ENCODE results near the gene CRIP2. TPM values are rescaled to one million over a fixed set of nuclear protein-coding genes. Genes with fewer than 3 reads are reported as not detected.

Gene CRIP2
- total and polyA plus RNA-seq, 2 of the 8 experiments (the other 6 are each of a cell fraction or from before 2014, with no cell fraction given), result 4.2 to 13.5 TPM

DNA sequence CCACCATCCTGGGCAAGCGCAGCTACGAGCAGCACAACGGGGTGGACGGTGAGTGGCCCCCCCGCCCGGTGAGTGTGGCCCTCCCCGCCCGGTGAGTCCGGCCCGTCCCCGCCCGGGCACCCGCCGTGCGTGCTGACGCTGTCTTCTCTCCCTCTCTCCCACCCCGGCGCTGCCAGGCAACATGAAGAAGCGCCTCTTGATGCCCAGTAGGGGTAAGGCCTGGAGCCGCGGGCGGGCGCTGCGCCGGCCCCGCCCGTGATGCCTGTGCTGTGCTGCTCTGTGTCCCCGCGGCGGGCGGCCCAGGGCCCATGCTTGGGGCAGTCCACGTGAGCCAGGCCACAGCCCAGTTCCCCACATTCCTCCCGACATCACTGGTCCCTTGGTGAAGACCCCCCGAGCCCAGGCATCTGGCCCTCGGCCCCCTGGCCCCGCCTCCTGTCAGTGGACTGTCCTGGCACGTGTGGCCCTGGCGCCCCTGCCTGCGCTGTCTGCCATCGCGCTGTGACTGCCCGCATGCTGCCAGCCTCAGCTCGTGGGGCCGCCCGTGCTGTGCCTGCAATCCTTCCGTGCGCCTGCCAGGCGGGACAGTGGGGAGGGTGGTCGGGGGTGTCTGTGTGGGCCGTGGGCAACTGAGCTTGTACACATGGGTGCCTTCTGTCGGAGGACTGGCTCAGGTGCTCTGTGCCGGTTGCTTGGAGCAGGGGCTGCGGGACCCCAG is 7.9 kb upstream of the CRIP2 start:
- DNase-seq (ENCODE audit: low read depth in 1 of 2, low spot score in 2 of 2) (no peak), FAIRE-seq (no peak)
- Histone ChIP-seq H2BK120ac (replicated peaks; ENCODE audit: low read depth, low read length) (no peak overlapping the region), H4K5ac (ENCODE audit: insufficient read length, low read depth, low read length) (no peak overlapping the region), H2BK15ac (ENCODE audit: low read length) (no peak overlapping the region), H3K9ac (replicated peaks in 1 of 4; ENCODE audit: extremely low read depth in 1 of 4, low read depth in 3 of 4, low read length in 3 of 4) (no peak overlapping the region), H3K4me3 (ENCODE audit: extremely low read depth in 1 of 4, insufficient read depth in 2 of 4, low read depth in 3 of 4, low read length in 4 of 4) (no peak overlapping the region), H3K9me3 (ENCODE audit: insufficient read depth in 2 of 2, low read depth in 1 of 2, low read length in 1 of 2) (no peaks in the 10 kb centered on the region), H3K56ac (replicated peaks; ENCODE audit: insufficient read length, low read depth, low read length) (no peak overlapping the region), H3K79me2 (ENCODE audit: control insufficient read depth in 1 of 2, insufficient read depth in 2 of 2, low read length in 2 of 2) (no peaks in the 10 kb centered on the region; a peak in 1 of 4 replicates), H4K91ac (replicated peaks; ENCODE audit: insufficient read length, low read length) (no peak overlapping the region), H3K14ac (ENCODE audit: insufficient read length) (no peak overlapping the region), H3K23me2 (ENCODE audit: low read depth, low read length) (no peaks in the 10 kb centered on the region), H3K79me1 (ENCODE audit: low read depth, low read length) (no peaks in the 10 kb centered on the region), H2AK5ac (ENCODE audit: low read depth, low read length) (no peak overlapping the region), H3K4me2 (ENCODE audit: insufficient read depth in 1 of 2, low read depth in 2 of 2, low read length in 2 of 2) (no peak overlapping the region), H3K18ac (ENCODE audit: extremely low read depth, low read length) (no peak overlapping the region), H4K20me1 (replicated peaks in 1 of 2; ENCODE audit: control insufficient read depth in 1 of 2, insufficient read depth in 2 of 2, low read length in 2 of 2) (peaks cover 9 to 34% of the 10 kb centered on the region in 2 experiments), H2AFZ (ENCODE audit: low read length) (no peak overlapping the region), H2BK5ac (ENCODE audit: low read depth, low read length) (no peak overlapping the region), H3K36me3 (ENCODE audit: control insufficient read depth in 2 of 4, insufficient read depth in 4 of 4, low read length in 3 of 4) (peaks cover 11 to 71% (median 32%) of the 10 kb centered on the region in 4 experiments; a peak in 7 of 8 replicates), H3K4me1 (replicated peaks in 1 of 4; ENCODE audit: control insufficient read depth in 3 of 4, insufficient read depth in 4 of 4, low read length in 3 of 4) (peaks cover 0 to 9% (median 1%) of the 10 kb centered on the region in 4 experiments; a peak in 3 of 7 replicates), H3K4ac (replicated peaks; ENCODE audit: insufficient read length, low read depth, low read length) (no peak overlapping the region), H2BK12ac (ENCODE audit: low read depth, low read length) (no peak overlapping the region), H3K27ac (ENCODE audit: low read depth, low read length) (no peak overlapping the region), H3K23ac (ENCODE audit: insufficient read length) (no peak overlapping the region), H3K27me3 (replicated peaks in 1 of 4; ENCODE audit: control insufficient read depth in 3 of 4, extremely low read depth in 1 of 4, insufficient read depth in 3 of 4, low read length in 3 of 4) (no peaks in the 10 kb centered on the region), H2BK20ac (ENCODE audit: low read length) (no peak overlapping the region), H4K8ac (ENCODE audit: extremely low read depth, insufficient read depth, low read length) (no peak overlapping the region)
- whole genome bisulfite sequencing, 2 experiments (ENCODE audit: extremely low coverage in 1 of 2, insufficient coverage in 1 of 2, insufficient read length in 1 of 2, insufficient replicate concordance in 2 of 2, low coverage in 1 of 2, low lambda C conversion rate in 2 of 2, missing lambda C conversion rate in 1 of 2), result 93% methylated on average over 26 of the region's 53 CpGs; no CpG with 5 or more reads in 1 of the 2 experiments
- POLR2A ChIA-PET (ENCODE audit: partially characterized antibody), result interaction anchor here (1.2 kb wide), 1 partner anchor 82 kb away, joined by 3 read pairs; no protein-coding TSS in a partner anchor
- CTCF ChIA-PET (ENCODE audit: partially characterized antibody), result interaction anchor here (1.1 to 5.3 kb wide), 5 partner anchors 13 to 96 kb away, joined by 3 to 27 read pairs (median 6); no protein-coding TSS in a partner anchor
- TF ChIP-seq EP300 (IDR thresholded peaks at IDR 0.05; ENCODE audit: borderline replicate concordance in 1 of 2, low read depth in 2 of 2, low read length in 2 of 2), result no peak
